Measurements from ENCODE around the gene DBR1. TPM values are rescaled to one million over a fixed set of nuclear protein-coding genes. Genes with fewer than 3 reads are reported as not detected.

The DBR1 gene
- total RNA-seq, 2 experiments from 2014 or later = 21.2 to 22.7 TPM

GRCh38 chr3:138125548-138126221 lies 49.0 kb downstream of the DBR1 start:
- Mint-ChIP-seq H3K9me3 (peaks cover 1% of the 10 kb centered on the region), H3K27me3 (peaks cover 5% of the 10 kb centered on the region), H3K4me3 (no peak overlapping the region), H3K27ac (no peak overlapping the region), H3K4me1 (ENCODE audit: low read depth) (no peaks in the 10 kb centered on the region), H3K36me3 (ENCODE audit: low read depth) (no peaks in the 10 kb centered on the region)
- intact Hi-C loops (cut with micrococcal nuclease) = no loop called here
- DNase-seq (no peak), ATAC-seq (no peak)
- CTCF ChIA-PET = no interaction called here
- POLR2A ChIA-PET = no interaction called here
- TF ChIP-seq CTCF (IDR thresholded peaks at IDR 0.05) = no peak

- POLR2A ChIA-PET = interaction anchor here (0.6 kb wide), 1 partner anchor 51 kb away, joined by 3 read pairs; no protein-coding TSS in a partner anchor
- DNase-seq = no peak
- peaks cover 1% of the 10 kb centered on the region for H3K9me3 Mint-ChIP-seq
- peaks cover 8% of the 10 kb centered on the region for H3K27me3 Mint-ChIP-seq
- no peaks in the 10 kb centered on the region for H3K36me3 Mint-ChIP-seq (ENCODE audit: low read depth)
- no peak overlapping the region for H3K27ac Mint-ChIP-seq
- TF ChIP-seq CTCF (IDR thresholded peaks at IDR 0.05) = no peak
- intact Hi-C loops (cut with micrococcal nuclease) = no loop called here
- no peak for ATAC-seq
- no peak overlapping the region for H3K4me3 Mint-ChIP-seq
- H3K4me1 Mint-ChIP-seq (ENCODE audit: low read depth) = no peaks in the 10 kb centered on the region
- CTCF ChIA-PET = no interaction called here
These were observed 49.9 kb downstream of the DBR1 start for GRCh38 chr3:138124706-138125355.

- POLR2A ChIA-PET = no interaction called here
- Mint-ChIP-seq H3K27me3 (peaks cover 6% of the 10 kb centered on the region), H3K4me3 (no peak overlapping the region), H3K4me1 (ENCODE audit: low read depth) (no peaks in the 10 kb centered on the region), H3K9me3 (peaks cover 1% of the 10 kb centered on the region), H3K27ac (no peak overlapping the region), H3K36me3 (ENCODE audit: low read depth) (no peaks in the 10 kb centered on the region)
- TF ChIP-seq CTCF (IDR thresholded peaks at IDR 0.05) = no peak
- no peak for DNase-seq
- intact Hi-C loops (cut with micrococcal nuclease) = no loop called here
- CTCF ChIA-PET = no interaction called here
- ATAC-seq = no peak
These were observed 50.5 kb downstream of the DBR1 start for GRCh38 chr3:138124188-138124587.

- H3K27ac Mint-ChIP-seq = no peak overlapping the region
- ChIA-PET POLR2A (interaction anchor here (0.9 kb wide), 1 partner anchor 32 kb away, joined by 3 read pairs; no protein-coding TSS in a partner anchor), CTCF (interaction anchor here (0.8 to 6.6 kb wide), 13 partner anchors 9 to 1087 kb away, joined by 3 to 181 read pairs (median 5); no protein-coding TSS in a partner anchor)
- H3K36me3 Mint-ChIP-seq (ENCODE audit: low read depth) = no peaks in the 10 kb centered on the region
- H3K4me1 Mint-ChIP-seq (ENCODE audit: low read depth) = peaks cover 4% of the 10 kb centered on the region
- H3K9me3 Mint-ChIP-seq = peaks cover 1% of the 10 kb centered on the region
- TF ChIP-seq CTCF (IDR thresholded peaks at IDR 0.05) = no peak
- ATAC-seq = no peak
- no peak overlapping the region for H3K4me3 Mint-ChIP-seq
- H3K27me3 Mint-ChIP-seq = peaks cover 29% of the 10 kb centered on the region
- no peak for DNase-seq
- intact Hi-C loops (cut with micrococcal nuclease) = loop anchor here (2.0 kb wide), 1 partner anchor 51 kb away; no protein-coding TSS in a partner anchor
These were observed 55.3 kb downstream of the DBR1 start for GRCh38 chr3:138119423-138119766.

Measured in activated CD8-positive, alpha-beta T cell treated with anti-CD3 and anti-CD28 coated beads for 36 hours (primary cell).